Subcutaneous adipose tissue (tissue), 4 donors: ENCODE measurements around the gene UBR3. TPM values are rescaled to one million over a fixed set of nuclear protein-coding genes. Genes with fewer than 3 reads are reported as not detected.

Source experiments
- CTCF ChIP-seq: fragments of 450-650 bp; IDR thresholded peaks from one replicate; pipeline ENCODE4 v1.5.1; 2016; ENCODE audit warnings: low read depth, mild to moderate bottlenecking, control low read depth, antibody characterized with exemption, moderate library complexity
- total RNA-seq, 4 donors: library from RNA; depleted of rRNA; stranded (reverse); fragments of >200 nt; gene quantifications; one replicate each; pipeline ENCODE4 v1.1.0, GENCODE V29; 2016

UBR3 gene
- total RNA-seq, 4 donors from 2014 or later = 80.7 to 128 (median 101) TPM

GRCh38 chr2:169853041-169853668 lies 25.9 kb downstream of the UBR3 start:
- TF ChIP-seq CTCF = no peak

- TF ChIP-seq CTCF = no peak
Measured at GRCh38 chr2:169859423-169859822, 32.2 kb downstream of the UBR3 start.

GRCh38 chr2:169860149-169860548 lies 32.9 kb downstream of the UBR3 start:
- no peak for TF ChIP-seq CTCF

GRCh38 chr2:169862816-169863215 lies 35.6 kb downstream of the UBR3 start:
- TF ChIP-seq CTCF = no peak

- TF ChIP-seq CTCF = no peak
Measured at GRCh38 chr2:169865492-169865891, 38.2 kb downstream of the UBR3 start.

GRCh38 chr2:169867579-169867978 lies 40.3 kb downstream of the UBR3 start:
- TF ChIP-seq CTCF = no peak

GRCh38 chr2:169868951-169869350 lies 41.7 kb downstream of the UBR3 start:
- TF ChIP-seq CTCF = no peak
